Measurements from ENCODE around the gene GREB1L.

Gene GREB1L

GRCh38 chr18:21383031-21383430 lies 141.0 kb downstream of the GREB1L start:
- no peak for ATAC-seq

GRCh38 chr18:21386523-21387240 lies 144.7 kb downstream of the GREB1L start:
- no peak for ATAC-seq

- no peak for ATAC-seq
Observed at GRCh38 chr18:21387886-21388285, 145.9 kb downstream of the GREB1L start.

- no peak for ATAC-seq
Observed at GRCh38 chr18:21389283-21389682, 147.3 kb downstream of the GREB1L start.

- ATAC-seq, result no peak
Observed at GRCh38 chr18:21389903-21390302, 147.9 kb downstream of the GREB1L start.

DNA sequence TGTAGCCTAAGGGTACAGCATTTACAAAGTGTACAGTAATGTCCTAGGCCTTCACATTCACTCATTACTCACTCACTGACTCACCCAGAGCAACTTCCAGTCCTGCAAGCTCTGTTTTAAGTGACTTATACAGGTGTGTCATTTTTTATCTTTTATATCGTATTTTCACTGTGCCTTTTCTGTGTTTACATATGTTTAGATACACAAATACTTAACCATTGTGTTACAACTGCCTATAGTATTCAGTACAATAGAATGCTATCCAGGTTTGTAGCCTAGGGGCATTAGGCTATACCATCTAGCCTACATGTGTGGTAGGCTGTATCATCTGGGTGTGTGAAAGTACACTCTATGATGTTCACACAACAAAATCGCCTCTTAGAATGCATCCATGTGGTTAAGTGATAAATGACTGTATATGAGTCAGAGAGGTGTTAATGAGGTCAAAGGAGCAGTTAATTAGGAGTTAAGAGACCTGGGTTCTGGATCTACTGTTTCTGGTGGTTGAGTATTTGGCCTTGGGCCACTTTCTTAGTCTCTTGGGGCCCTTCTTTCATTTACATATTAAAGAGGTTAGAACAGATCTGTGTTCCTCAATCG lies 149.1 kb downstream of the GREB1L start:
- ATAC-seq, result peak; percentile 17 to 41

- no peak for ATAC-seq
Observed at GRCh38 chr18:21393986-21394385, 152.0 kb downstream of the GREB1L start.

GRCh38 chr18:21398121-21398520 lies 156.1 kb downstream of the GREB1L start:
- ATAC-seq, result no peak

DNA sequence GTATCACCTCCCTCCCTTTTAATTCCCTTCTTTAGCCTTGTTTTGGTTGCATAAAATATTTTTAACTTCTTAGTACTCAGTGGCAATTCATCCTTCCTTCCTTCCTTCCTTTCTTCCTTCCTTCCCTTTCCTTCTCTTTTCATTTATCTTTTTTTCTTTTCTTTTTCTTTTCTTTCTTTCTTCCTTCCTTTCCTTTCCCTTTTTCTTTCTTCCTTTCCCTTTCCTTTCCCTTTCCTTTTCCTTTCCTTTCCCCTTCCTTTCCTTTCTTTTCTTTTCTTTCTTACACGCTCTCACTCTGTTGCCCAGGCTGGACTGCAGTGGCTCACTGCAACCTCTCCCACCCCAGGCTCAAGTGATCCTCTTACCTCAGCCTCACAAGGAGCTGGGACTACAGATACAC lies 160.2 kb downstream of the GREB1L start:
- no peak for ATAC-seq

DNA sequence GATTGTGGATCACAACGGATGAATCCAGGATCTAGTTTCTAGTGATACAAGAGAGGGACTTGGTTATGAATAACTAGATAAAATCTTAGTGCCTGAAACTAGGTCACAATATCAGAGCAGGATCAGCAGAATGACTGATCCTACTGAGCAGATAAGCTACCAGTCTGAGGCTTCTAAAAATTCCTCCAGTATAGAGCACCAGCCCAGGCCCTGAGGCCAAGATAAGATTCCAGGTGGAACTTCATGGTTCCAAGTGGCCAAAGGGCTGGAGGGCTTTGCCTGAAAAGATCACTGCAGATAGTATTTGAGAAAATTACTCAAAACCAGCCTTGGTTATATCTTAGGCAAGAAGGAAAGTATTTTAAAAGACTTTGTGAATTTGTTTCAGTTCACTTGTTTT lies 162.4 kb downstream of the GREB1L start:
- no peak for ATAC-seq

DNA sequence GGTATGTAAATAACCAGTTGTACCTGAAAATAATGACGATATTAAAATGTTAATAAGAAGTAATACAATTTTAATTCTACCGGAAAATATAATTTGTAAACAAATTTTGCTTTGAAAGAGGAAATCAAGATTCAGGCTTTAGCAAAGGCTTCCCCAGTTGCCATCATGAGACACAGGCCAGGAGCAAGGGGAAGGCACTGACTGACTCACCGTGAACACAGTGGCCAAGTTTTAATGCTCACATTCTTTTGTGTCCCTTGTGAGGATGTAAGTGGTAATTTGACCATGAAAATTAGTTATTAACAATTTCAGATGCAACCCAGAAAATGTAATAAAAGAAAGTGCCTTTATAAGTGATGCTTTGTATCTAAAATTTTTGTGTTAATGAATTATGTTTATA lies 164.1 kb downstream of the GREB1L start:
- ATAC-seq, result no peak

DNA sequence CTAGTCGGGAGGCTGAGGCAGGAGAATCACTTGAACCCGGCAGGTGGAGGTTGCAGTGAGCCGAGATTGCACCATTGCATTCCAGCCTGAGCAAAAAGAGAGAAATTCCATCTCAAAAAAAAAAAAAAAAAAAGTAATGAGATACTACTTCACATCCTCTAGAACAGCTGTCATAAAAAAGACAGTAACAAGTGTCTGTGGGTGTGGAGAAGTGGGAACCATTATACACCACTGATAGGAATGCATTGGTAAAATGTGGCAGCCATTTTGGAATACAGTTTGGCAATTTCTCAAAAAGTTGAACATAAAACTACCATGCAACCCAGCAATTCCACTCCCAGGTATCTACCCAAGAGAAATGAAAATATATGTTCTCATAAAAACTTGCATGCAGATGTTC lies 166.6 kb downstream of the GREB1L start:
- ATAC-seq, result no peak

DNA sequence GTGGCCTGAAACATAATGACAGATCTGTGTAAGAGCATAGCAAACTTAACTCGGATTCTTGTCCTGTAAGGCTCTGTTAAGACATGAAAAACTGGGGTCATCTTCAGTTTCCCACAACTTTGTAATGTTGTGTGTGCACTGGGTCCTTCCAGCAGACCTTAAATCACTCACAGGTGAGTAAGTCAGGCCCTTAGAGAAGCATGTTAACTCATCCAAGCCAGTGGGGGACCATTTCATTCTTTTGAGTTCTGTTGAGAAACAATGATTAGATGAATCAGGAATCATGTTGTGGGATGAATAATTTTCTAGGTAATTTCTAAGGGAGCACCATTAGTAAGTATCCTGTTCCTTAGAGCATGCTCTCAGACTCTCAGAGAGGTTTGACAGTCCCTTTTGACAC lies 191.4 kb downstream of the GREB1L start:
- ATAC-seq, result no peak

GRCh38 chr18:21439431-21439846 lies 197.4 kb downstream of the GREB1L start:
- ATAC-seq, result no peak

DNA sequence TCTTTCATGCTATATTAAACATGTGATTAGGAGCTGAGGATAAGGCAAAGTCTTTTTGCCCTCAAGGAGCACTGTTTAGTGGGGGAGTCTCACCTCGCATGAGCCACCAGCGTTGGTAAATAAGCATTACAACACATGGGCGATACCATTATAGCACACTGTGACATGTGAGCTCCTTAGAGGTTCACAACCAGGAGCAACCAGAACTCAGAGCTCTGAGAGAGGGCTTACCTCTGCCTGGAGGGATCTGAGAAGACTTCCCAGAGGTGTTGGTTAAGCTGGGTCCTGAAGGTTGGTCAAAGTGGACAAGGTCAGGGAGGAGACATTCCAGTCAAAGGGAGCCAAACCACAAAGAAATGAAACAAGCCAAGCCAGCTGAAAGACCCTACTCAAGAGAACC lies 199.6 kb downstream of the GREB1L start:
- no peak for ATAC-seq

DNA sequence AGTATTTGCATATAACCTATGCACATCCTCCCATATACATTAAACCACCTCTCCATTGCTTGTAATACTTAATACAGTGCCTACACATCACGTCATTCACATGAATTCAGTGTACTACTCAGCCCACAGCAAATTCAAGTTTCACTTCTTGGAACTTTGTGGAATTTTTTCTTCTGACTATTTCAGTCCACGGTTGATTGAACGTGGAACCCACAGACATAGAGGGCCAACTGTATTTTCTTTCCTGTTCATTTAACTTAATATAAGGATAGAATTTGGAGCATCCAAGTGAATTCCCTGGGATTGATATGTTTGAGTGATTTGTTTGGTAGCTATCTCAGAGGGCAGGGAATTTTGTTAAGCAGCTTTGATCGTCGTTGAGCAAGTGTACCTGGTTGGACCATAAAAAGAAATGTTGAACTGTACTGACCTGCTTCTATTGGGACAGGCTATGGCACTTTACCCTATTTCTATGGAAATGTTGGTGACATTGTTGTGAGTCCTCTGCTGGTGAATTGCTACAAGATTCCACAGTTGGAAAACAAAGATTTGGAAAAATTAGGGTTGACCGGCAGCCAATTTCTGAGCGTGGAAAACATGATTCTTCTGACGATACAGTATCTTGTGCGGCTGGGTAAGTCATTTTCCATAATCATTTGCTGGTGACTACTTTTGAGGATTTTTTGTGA lies 201.9 kb downstream of the GREB1L start:
- no peak for ATAC-seq

DNA sequence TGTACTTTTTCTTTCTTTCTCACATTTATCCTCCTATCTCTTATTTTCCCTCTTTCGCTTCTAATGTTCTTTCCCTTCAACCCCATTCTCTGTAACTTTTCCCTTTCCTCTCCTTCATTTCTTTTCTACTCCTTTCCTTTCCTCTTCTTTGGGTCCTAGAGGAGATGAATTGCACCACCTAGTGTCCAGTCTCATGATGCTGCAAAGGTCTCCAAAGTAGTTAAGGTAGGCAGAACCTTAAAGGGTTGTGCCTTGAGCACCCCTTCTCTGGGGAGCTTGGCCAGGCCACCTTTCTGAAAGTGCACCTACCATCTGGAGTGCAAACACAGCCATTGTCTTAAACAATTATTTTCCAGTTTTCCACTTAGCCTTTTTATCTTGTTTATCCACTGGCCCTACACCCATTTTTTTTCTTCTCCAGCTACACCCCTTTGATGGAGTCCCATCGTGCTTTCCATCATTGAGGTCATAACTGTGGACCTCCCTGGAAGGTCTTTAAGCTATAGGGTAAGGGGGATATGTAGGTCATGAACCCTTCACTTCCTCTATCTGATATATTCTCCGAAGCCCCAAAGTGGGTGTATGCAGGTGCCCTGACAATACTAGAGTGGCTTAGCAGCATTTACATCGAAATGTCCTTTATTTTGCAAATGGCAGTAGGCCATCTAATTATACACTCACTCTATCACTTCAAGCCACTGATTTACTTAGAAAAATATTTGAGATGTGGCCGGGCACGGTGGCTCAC lies 202.6 kb downstream of the GREB1L start:
- no peak for ATAC-seq

DNA sequence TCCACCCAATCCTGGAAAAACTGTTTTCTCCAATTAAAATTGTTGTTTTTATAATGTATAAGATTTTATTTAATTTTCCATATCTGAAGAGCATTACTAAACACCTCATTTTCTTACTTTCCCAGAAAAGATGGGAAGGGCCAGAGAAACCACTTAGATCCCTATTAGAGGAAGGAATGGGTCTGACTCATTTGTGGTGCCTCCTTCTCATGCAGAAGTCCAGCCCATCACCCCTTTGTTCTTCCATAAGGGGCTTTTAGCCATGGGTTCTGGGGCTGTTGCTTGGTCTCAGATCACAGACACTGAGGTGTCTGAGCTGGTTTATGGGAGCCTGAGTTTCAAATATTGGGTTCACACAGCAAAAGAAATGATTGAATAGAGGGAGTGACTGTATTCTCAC lies 206.3 kb downstream of the GREB1L start:
- ATAC-seq, result no peak

GRCh38 chr18:21449367-21450290 lies 207.6 kb downstream of the GREB1L start:
- no peak for ATAC-seq

DNA sequence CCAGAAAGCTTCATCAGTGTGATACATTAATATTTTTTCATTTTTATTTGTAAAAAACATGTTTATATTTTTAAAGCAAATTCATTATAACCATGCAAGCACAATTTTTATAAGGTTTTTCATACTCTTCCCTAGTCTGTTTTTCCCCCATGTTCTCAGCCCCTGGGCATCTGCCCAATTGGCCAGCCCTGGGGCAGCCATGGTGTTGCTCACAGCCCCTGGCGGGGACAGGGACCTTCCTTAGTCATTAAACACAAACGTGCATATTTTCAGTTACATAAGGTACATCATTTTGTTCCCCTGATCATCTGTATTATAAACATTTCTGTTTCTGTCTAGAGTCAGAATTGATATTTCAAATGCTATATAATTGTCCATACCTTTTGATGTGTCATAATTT lies 208.5 kb downstream of the GREB1L start:
- no peak for ATAC-seq

GRCh38 chr18:21450913-21451312 lies 208.9 kb downstream of the GREB1L start:
- no peak for ATAC-seq

DNA sequence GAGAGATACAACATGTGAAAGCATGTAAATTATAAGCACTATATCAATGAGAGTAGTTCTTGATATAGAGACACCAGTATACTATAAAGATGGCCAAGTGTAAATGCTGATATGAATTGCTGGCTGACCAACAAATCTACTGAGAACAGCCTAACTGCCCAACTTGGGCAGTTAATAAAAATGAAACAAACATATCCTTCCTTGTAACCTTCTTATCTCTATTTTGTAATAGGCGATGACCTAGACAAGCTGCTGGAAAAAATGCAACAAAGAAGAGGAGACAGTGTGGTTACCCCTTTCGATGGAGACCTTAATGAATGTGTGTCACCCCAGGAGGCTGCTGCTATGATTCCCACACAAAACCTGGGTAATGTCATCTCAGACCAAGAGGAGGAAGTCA lies 209.8 kb downstream of the GREB1L start:
- no peak for ATAC-seq

Data from activated CD4-positive, CD25-positive, alpha-beta regulatory T cell treated with anti-CD3 and anti-CD28 coated beads, Interleukin-2, amount 50 U/mL, for 24 hours (primary cell).